ENCODE results near the gene CCDC90B. TPM values are rescaled to one million over a fixed set of nuclear protein-coding genes. Genes with fewer than 3 reads are reported as not detected.

Gene CCDC90B
- total and polyA plus RNA-seq, 2 of the 13 experiments (the other 11 are each of a cell fraction or from before 2014, with no cell fraction given): 17.1 to 46.1 TPM

DNA sequence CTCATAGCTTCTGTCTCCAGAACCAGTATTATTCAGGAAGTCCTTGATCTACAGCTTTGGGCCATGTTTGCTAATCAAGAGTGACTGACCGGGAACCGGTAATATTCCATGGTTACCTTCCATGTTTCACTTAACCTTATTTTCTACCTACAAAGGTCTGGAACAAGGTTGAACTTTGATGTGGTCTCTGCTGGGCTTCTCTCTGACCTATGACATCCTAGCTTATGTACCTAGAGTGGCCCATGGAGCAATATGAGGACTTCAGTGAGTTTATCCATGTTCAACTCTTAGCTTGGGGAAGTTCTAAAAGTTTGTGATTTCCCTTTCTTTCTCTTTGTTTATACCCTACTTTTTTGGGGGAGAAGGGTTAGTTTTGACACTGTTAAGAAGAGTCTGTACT is 33.2 kb downstream of the CCDC90B start (continued):
- TF ChIP-seq ZNF44 (CRISPR knock-in tag; IDR thresholded peaks at IDR 0.05) (no peak), ZNF331 (CRISPR knock-in tag; IDR thresholded peaks at IDR 0.05) (peak; percentile 46; the same call in 1 of the 2 replicates), ZFAT (CRISPR knock-in tag; conservative IDR thresholded peaks at IDR 0.05) (no peak), BCL6 (CRISPR knock-in tag; IDR thresholded peaks at IDR 0.05) (peak; percentile 75), MTA3 (CRISPR knock-in tag; IDR thresholded peaks at IDR 0.05) (no peak), MTA1 (CRISPR knock-in tag; IDR thresholded peaks at IDR 0.05; ENCODE audit: borderline replicate concordance) (no peak), SP2 (CRISPR knock-in tag; IDR thresholded peaks at IDR 0.05) (no peak), ZNF816 (CRISPR knock-in tag; IDR thresholded peaks at IDR 0.05; ENCODE audit: borderline replicate concordance) (no peak), SMAD9 (CRISPR knock-in tag; IDR thresholded peaks at IDR 0.05) (no peak), GLI4 (CRISPR knock-in tag; IDR thresholded peaks at IDR 0.05; ENCODE audit: borderline replicate concordance) (no peak), JARID2 (CRISPR knock-in tag; IDR thresholded peaks at IDR 0.05; ENCODE audit: insufficient replicate concordance) (no peak), PHF20 (CRISPR knock-in tag; IDR thresholded peaks at IDR 0.05) (no peak), YEATS2 (CRISPR knock-in tag; IDR thresholded peaks at IDR 0.05; ENCODE audit: borderline replicate concordance) (no peak), SIN3B (IDR thresholded peaks at IDR 0.05; ENCODE audit: low read length) (no peak), NR2F1 (CRISPR knock-in tag; IDR thresholded peaks at IDR 0.05) (peak; percentile 86 to 98; a peak in 3 of 4 replicates), HES4 (CRISPR knock-in tag; IDR thresholded peaks at IDR 0.05; ENCODE audit: borderline replicate concordance) (no peak), ADNP (CRISPR knock-in tag; IDR thresholded peaks at IDR 0.05) (no peak), CHCHD3 (CRISPR knock-in tag; IDR thresholded peaks at IDR 0.05) (no peak)
- TF ChIP-seq, protein P1, sequence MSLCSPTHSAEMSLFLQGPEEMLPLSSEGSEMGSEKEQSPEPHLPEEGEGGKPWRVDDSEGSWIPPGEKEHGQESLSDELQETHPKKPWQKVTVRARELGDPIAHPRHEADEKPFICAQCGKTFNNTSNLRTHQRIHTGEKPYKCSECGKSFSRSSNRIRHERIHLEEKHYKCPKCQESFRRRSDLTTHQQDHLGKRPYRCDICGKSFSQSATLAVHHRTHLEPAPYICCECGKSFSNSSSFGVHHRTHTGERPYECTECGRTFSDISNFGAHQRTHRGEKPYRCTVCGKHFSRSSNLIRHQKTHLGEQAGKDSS (CRISPR knock-in tag; IDR thresholded peaks at IDR 0.05; ENCODE audit: borderline replicate concordance, low read depth): no peak
- TF ChIP-seq, protein P2, sequence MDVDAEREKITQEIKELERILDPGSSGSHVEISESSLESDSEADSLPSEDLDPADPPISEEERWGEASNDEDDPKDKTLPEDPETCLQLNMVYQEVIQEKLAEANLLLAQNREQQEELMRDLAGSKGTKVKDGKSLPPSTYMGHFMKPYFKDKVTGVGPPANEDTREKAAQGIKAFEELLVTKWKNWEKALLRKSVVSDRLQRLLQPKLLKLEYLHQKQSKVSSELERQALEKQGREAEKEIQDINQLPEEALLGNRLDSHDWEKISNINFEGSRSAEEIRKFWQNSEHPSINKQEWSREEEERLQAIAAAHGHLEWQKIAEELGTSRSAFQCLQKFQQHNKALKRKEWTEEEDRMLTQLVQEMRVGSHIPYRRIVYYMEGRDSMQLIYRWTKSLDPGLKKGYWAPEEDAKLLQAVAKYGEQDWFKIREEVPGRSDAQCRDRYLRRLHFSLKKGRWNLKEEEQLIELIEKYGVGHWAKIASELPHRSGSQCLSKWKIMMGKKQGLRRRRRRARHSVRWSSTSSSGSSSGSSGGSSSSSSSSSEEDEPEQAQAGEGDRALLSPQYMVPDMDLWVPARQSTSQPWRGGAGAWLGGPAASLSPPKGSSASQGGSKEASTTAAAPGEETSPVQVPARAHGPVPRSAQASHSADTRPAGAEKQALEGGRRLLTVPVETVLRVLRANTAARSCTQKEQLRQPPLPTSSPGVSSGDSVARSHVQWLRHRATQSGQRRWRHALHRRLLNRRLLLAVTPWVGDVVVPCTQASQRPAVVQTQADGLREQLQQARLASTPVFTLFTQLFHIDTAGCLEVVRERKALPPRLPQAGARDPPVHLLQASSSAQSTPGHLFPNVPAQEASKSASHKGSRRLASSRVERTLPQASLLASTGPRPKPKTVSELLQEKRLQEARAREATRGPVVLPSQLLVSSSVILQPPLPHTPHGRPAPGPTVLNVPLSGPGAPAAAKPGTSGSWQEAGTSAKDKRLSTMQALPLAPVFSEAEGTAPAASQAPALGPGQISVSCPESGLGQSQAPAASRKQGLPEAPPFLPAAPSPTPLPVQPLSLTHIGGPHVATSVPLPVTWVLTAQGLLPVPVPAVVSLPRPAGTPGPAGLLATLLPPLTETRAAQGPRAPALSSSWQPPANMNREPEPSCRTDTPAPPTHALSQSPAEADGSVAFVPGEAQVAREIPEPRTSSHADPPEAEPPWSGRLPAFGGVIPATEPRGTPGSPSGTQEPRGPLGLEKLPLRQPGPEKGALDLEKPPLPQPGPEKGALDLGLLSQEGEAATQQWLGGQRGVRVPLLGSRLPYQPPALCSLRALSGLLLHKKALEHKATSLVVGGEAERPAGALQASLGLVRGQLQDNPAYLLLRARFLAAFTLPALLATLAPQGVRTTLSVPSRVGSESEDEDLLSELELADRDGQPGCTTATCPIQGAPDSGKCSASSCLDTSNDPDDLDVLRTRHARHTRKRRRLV (CRISPR knock-in tag; IDR thresholded peaks at IDR 0.05): no peak
- TF ChIP-seq, protein P3, sequence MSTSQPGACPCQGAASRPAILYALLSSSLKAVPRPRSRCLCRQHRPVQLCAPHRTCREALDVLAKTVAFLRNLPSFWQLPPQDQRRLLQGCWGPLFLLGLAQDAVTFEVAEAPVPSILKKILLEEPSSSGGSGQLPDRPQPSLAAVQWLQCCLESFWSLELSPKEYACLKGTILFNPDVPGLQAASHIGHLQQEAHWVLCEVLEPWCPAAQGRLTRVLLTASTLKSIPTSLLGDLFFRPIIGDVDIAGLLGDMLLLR (CRISPR knock-in tag; IDR thresholded peaks at IDR 0.05): no peak
- TF ChIP-seq, protein P4, sequence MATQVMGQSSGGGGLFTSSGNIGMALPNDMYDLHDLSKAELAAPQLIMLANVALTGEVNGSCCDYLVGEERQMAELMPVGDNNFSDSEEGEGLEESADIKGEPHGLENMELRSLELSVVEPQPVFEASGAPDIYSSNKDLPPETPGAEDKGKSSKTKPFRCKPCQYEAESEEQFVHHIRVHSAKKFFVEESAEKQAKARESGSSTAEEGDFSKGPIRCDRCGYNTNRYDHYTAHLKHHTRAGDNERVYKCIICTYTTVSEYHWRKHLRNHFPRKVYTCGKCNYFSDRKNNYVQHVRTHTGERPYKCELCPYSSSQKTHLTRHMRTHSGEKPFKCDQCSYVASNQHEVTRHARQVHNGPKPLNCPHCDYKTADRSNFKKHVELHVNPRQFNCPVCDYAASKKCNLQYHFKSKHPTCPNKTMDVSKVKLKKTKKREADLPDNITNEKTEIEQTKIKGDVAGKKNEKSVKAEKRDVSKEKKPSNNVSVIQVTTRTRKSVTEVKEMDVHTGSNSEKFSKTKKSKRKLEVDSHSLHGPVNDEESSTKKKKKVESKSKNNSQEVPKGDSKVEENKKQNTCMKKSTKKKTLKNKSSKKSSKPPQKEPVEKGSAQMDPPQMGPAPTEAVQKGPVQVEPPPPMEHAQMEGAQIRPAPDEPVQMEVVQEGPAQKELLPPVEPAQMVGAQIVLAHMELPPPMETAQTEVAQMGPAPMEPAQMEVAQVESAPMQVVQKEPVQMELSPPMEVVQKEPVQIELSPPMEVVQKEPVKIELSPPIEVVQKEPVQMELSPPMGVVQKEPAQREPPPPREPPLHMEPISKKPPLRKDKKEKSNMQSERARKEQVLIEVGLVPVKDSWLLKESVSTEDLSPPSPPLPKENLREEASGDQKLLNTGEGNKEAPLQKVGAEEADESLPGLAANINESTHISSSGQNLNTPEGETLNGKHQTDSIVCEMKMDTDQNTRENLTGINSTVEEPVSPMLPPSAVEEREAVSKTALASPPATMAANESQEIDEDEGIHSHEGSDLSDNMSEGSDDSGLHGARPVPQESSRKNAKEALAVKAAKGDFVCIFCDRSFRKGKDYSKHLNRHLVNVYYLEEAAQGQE (IDR thresholded peaks at IDR 0.05; ENCODE audit: borderline replicate concordance in 1 of 2, low read depth in 1 of 2, low read length in 2 of 2): peak in 1 of 2 experiments; percentile 49; a peak in 1 of 4 replicates

Data from HepG2 (cell line).